ENCODE data around the gene PGP. TPM values are rescaled to one million over a fixed set of nuclear protein-coding genes. Genes with fewer than 3 reads are reported as not detected.

The PGP gene
- total and polyA plus RNA-seq, 10 of the 15 experiments (the other 5 are each of a cell fraction or from before 2014, with no cell fraction given) = 0.42 to 28.0 (median 12.1) TPM

- no peak for ATAC-seq
- BruUV-seq (replicated peaks) = no TSS peak
- CTCF ChIA-PET = no interaction called here
- TF ChIP-seq BRCA1 (IDR thresholded peaks at IDR 0.05; ENCODE audit: low read depth, low read length) (no peak), ZNF622 (IDR thresholded peaks at IDR 0.05) (no peak), NBN (IDR thresholded peaks at IDR 0.05) (no peak), SMAD5 (IDR thresholded peaks at IDR 0.05; ENCODE audit: low read depth) (no peak), GATAD2B (conservative IDR thresholded peaks at IDR 0.05; ENCODE audit: low read depth) (no peak), BACH1 (IDR thresholded peaks at IDR 0.05; ENCODE audit: borderline replicate concordance) (no peak), POLR2AphosphoS5 (IDR thresholded peaks at IDR 0.05; ENCODE audit: low read length) (no peak), EZH2 (IDR thresholded peaks at IDR 0.05; ENCODE audit: borderline replicate concordance, control insufficient read depth, low read depth, low read length) (no peak), CREM (IDR thresholded peaks at IDR 0.05; ENCODE audit: low read depth) (no peak), RCOR1 (conservative IDR thresholded peaks at IDR 0.05; ENCODE audit: low read depth, low read length) (no peak), YY1 (IDR thresholded peaks at IDR 0.05; ENCODE audit: low read depth, low read length) (no peak), FOXK2 (IDR thresholded peaks at IDR 0.05) (no peak), SUZ12 (IDR thresholded peaks at IDR 0.05; ENCODE audit: unreplicated experiment) (no peak), CEBPB (IDR thresholded peaks at IDR 0.05; ENCODE audit: borderline replicate concordance in 1 of 2, low read depth in 2 of 2, low read length in 2 of 2) (no peak), REST (IDR thresholded peaks at IDR 0.05; ENCODE audit: low read depth, low read length) (no peak), ETV6 (conservative IDR thresholded peaks at IDR 0.05 in 1 of 2, IDR thresholded peaks at IDR 0.05 in 1 of 2; ENCODE audit: borderline replicate concordance in 1 of 2, low read depth in 1 of 2) (no peak), USF2 (IDR thresholded peaks at IDR 0.05; ENCODE audit: borderline replicate concordance, low read depth, low read length) (no peak), YBX1 (IDR thresholded peaks at IDR 0.05) (no peak)
- TF ChIP-seq, protein P1, sequence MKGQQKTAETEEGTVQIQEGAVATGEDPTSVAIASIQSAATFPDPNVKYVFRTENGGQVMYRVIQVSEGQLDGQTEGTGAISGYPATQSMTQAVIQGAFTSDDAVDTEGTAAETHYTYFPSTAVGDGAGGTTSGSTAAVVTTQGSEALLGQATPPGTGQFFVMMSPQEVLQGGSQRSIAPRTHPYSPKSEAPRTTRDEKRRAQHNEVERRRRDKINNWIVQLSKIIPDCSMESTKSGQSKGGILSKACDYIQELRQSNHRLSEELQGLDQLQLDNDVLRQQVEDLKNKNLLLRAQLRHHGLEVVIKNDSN (IDR thresholded peaks at IDR 0.05; ENCODE audit: borderline replicate concordance, extremely low read length, insufficient read depth, low read depth, low read length) = no peak
Observed at GRCh38 chr16:2198283-2198682, 16.4 kb downstream of the PGP start.

More at GRCh38 chr16:2198283-2198682, 16.4 kb downstream of the PGP start:
- Histone ChIP-seq H3K4me3 (no peak overlapping the region), H3K27me3 (replicated peaks in 1 of 2; ENCODE audit: control insufficient read depth in 2 of 2, insufficient read depth in 2 of 2, low read length in 1 of 2) (peaks cover 12 to 15% of the 10 kb centered on the region in 2 experiments), H2AFZ (ENCODE audit: control insufficient read depth, low read depth, low read length) (no peak overlapping the region), H3K27ac (ENCODE audit: control insufficient read depth, insufficient read depth) (no peak overlapping the region), H3K4me2 (ENCODE audit: control insufficient read depth, insufficient read depth) (no peak overlapping the region), H3K4me1 (ENCODE audit: control insufficient read depth, insufficient read depth, low read length) (no peaks in the 10 kb centered on the region; the same call in 1 of the 2 replicates), H3K79me2 (ENCODE audit: control insufficient read depth, insufficient read depth, low read length) (no peaks in the 10 kb centered on the region), H4K20me1 (ENCODE audit: control insufficient read depth, insufficient read depth) (no peaks in the 10 kb centered on the region), H3K9ac (ENCODE audit: control insufficient read depth, insufficient read depth, low read length) (no peak overlapping the region), H3K9me3 (replicated peaks; ENCODE audit: control insufficient read depth, insufficient read depth, low read length) (no peaks in the 10 kb centered on the region), H3K36me3 (ENCODE audit: control insufficient read depth in 2 of 2, insufficient read depth in 2 of 2, low read length in 1 of 2) (no peaks in the 10 kb centered on the region)
- no peak for FAIRE-seq
- no peak for DNase-seq (ENCODE audit: low read depth, low spot score)
- 45% methylated on average over 4 of the region's 4 CpGs for WGBS (ENCODE audit: insufficient coverage, insufficient replicate concordance, low lambda C conversion rate, missing lambda C conversion rate)
- POLR2A ChIA-PET = no interaction called here
- SMC1A ChIA-PET (ENCODE audit: uncharacterized antibody, unreplicated experiment) = interaction anchor here (1.1 kb wide), 1 partner anchor 54 kb away, joined by 4 read pairs; no protein-coding TSS in a partner anchor
- intact Hi-C loops (cut with micrococcal nuclease; ENCODE audit: unreplicated experiment) (no loop called here), in situ Hi-C loops (cut with MboI) (no loop called here)
- RAD21 ChIA-PET (ENCODE audit: unreplicated experiment) = no interaction called here
